ENCODE data around the gene CST4. TPM values are rescaled to one million over a fixed set of nuclear protein-coding genes. Genes with fewer than 3 reads are reported as not detected.
"Not testable (repeated sequence)": the region's sequence is repeated elsewhere in the genome, so short reads cannot be mapped to it uniquely, and the experiment has no call there.

The CST4 gene
- polyA plus RNA-seq, 4 donors = not detected

- WGBS, 3 donors = 47 to 64% (median 57%) methylated on average over 12 of the region's 12 CpGs
- not testable (repeated sequence) for H3K4me1 ChIP-seq (ENCODE audit: control insufficient read depth in 3 of 3, insufficient read depth in 2 of 3, low read depth in 1 of 3, low read length in 2 of 3)
These were observed 5.6 kb upstream of the CST4 start for GRCh38 chr20:23694178-23695067.

DNA sequence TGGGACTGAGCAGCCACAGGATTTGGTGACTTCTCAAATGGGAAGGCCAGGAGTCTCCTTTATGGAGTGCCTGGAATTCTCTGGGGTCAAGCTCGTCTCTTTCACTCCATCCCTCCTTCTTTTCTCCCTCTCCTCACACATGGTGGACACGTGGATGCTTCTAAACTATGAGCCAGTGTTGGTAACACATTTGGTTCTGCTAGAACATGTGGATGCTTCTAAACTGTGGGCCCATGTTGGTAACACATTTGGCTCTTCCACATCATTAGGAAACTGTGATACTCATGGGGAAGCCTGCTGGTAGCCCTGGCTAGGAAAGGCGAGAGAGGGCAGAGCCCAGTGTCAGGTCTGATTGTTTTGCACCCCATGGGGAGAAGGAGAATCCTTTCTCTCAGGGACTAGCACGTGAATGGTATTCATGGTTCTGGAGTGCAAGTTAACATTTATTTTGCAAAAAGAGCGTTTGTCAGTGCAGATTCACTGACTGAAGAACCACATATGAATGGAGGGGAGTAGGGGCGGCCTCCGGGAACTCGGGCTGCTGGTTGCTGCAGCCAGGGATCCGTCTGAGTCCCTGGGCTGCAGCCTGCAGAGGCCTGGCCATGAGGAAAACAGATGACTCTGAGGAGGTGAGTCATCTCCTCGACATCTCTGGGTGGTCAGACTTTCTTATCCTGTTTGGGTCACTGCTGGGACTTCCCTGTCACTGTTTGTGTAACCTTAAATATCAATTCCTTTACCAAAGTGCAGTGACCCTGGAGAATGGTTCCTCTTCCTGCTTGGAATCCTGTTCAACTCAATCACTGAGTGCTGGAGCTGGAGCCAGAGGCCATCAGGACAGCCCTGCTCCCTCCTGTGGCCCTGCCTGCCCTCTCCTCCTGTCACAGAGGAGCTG lies 4.1 kb upstream of the CST4 start:
- H3K36me3 ChIP-seq (ENCODE audit: control insufficient read depth in 3 of 3, insufficient read depth in 2 of 3, low read depth in 1 of 3, low read length in 3 of 3); DNase-seq; H3K4me3 ChIP-seq (ENCODE audit: low read depth in 1 of 3, low read length in 3 of 3); H3K9me3 ChIP-seq (ENCODE audit: control insufficient read depth in 2 of 2, insufficient read depth in 1 of 2, low read depth in 1 of 2, low read length in 1 of 2); FAIRE-seq; H3K4me1 ChIP-seq (ENCODE audit: control insufficient read depth in 3 of 3, insufficient read depth in 2 of 3, low read depth in 1 of 3, low read length in 2 of 3); H3K27ac ChIP-seq (ENCODE audit: low read depth in 1 of 3, low read length in 2 of 3); H3K27me3 ChIP-seq (ENCODE audit: control insufficient read depth in 3 of 3, insufficient read depth in 3 of 3, low read length in 3 of 3): not testable (repeated sequence)
- 58 to 63% (median 60%) methylated on average over 10 of the region's 10 CpGs for WGBS, 3 donors

More at GRCh38 chr20:23694178-23695067, 5.6 kb upstream of the CST4 start:
- H3K27ac ChIP-seq (ENCODE audit: low read depth in 1 of 3, low read length in 2 of 3); DNase-seq; H3K9me3 ChIP-seq (ENCODE audit: control insufficient read depth in 2 of 2, insufficient read depth in 1 of 2, low read depth in 1 of 2, low read length in 1 of 2); H3K27me3 ChIP-seq (ENCODE audit: control insufficient read depth in 3 of 3, insufficient read depth in 3 of 3, low read length in 3 of 3); FAIRE-seq; H3K36me3 ChIP-seq (ENCODE audit: control insufficient read depth in 3 of 3, insufficient read depth in 2 of 3, low read depth in 1 of 3, low read length in 3 of 3); H3K4me3 ChIP-seq (ENCODE audit: low read depth in 1 of 3, low read length in 3 of 3): not testable (repeated sequence)

GRCh38 chr20:23691675-23692074 lies 2.8 kb upstream of the CST4 start:
- FAIRE-seq = no peak

GRCh38 chr20:23690581-23690980 lies 1.7 kb upstream of the CST4 start:
- Histone ChIP-seq H3K9me3 (ENCODE audit: control insufficient read depth in 2 of 2, insufficient read depth in 1 of 2, low read depth in 1 of 2, low read length in 1 of 2) (no peaks in the 10 kb centered on the region), H3K27me3 (ENCODE audit: control insufficient read depth in 3 of 3, insufficient read depth in 3 of 3, low read length in 3 of 3) (no peaks in the 10 kb centered on the region), H3K36me3 (ENCODE audit: control insufficient read depth in 3 of 3, insufficient read depth in 2 of 3, low read depth in 1 of 3, low read length in 3 of 3) (no peaks in the 10 kb centered on the region), H3K4me3 (ENCODE audit: low read depth in 1 of 3, low read length in 3 of 3) (no peak overlapping the region), H3K27ac (ENCODE audit: low read depth in 1 of 3, low read length in 2 of 3) (no peak overlapping the region), H3K4me1 (ENCODE audit: control insufficient read depth in 3 of 3, insufficient read depth in 2 of 3, low read depth in 1 of 3, low read length in 2 of 3) (no peaks in the 10 kb centered on the region)
- WGBS, 3 donors = 74 to 87% (median 84%) methylated on average over 8 of the region's 8 CpGs
- no peak for FAIRE-seq
- DNase-seq = no peak

More at GRCh38 chr20:23691675-23692074, 2.8 kb upstream of the CST4 start:
- Histone ChIP-seq H3K4me3 (ENCODE audit: low read depth in 1 of 3, low read length in 3 of 3) (no peak overlapping the region), H3K9me3 (ENCODE audit: control insufficient read depth in 2 of 2, insufficient read depth in 1 of 2, low read depth in 1 of 2, low read length in 1 of 2) (no peaks in the 10 kb centered on the region), H3K36me3 (ENCODE audit: control insufficient read depth in 3 of 3, insufficient read depth in 2 of 3, low read depth in 1 of 3, low read length in 3 of 3) (no peaks in the 10 kb centered on the region), H3K27me3 (ENCODE audit: control insufficient read depth in 3 of 3, insufficient read depth in 3 of 3, low read length in 3 of 3) (no peaks in the 10 kb centered on the region), H3K27ac (ENCODE audit: low read depth in 1 of 3, low read length in 2 of 3) (no peak overlapping the region), H3K4me1 (ENCODE audit: control insufficient read depth in 3 of 3, insufficient read depth in 2 of 3, low read depth in 1 of 3, low read length in 2 of 3) (no peaks in the 10 kb centered on the region)
- no peak for DNase-seq
- WGBS, 3 donors = 76 to 89% (median 77%) methylated on average over 3 of the region's 3 CpGs

GRCh38 chr20:23689399-23689690 lies 507 bp upstream of the CST4 start:
- H3K4me3 ChIP-seq (ENCODE audit: low read depth in 1 of 3, low read length in 3 of 3) = no peak overlapping the region
- H3K27me3 ChIP-seq (ENCODE audit: control insufficient read depth in 3 of 3, insufficient read depth in 3 of 3, low read length in 3 of 3) = no peaks in the 10 kb centered on the region
- H3K9me3 ChIP-seq (ENCODE audit: control insufficient read depth in 2 of 2, insufficient read depth in 1 of 2, low read depth in 1 of 2, low read length in 1 of 2) = no peaks in the 10 kb centered on the region
- DNase-seq = no peak
- no peak overlapping the region for H3K27ac ChIP-seq (ENCODE audit: low read depth in 1 of 3, low read length in 2 of 3)
- WGBS, 3 donors = 51 to 59% (median 52%) methylated on average over 3 of the region's 3 CpGs
- no peaks in the 10 kb centered on the region for H3K36me3 ChIP-seq (ENCODE audit: control insufficient read depth in 3 of 3, insufficient read depth in 2 of 3, low read depth in 1 of 3, low read length in 3 of 3)
- no peak for FAIRE-seq
- no peaks in the 10 kb centered on the region for H3K4me1 ChIP-seq (ENCODE audit: control insufficient read depth in 3 of 3, insufficient read depth in 2 of 3, low read depth in 1 of 3, low read length in 2 of 3)

- Histone ChIP-seq H3K4me3 (ENCODE audit: low read depth in 1 of 3, low read length in 3 of 3) (no peak overlapping the region), H3K27me3 (ENCODE audit: control insufficient read depth in 3 of 3, insufficient read depth in 3 of 3, low read length in 3 of 3) (no peaks in the 10 kb centered on the region), H3K4me1 (ENCODE audit: control insufficient read depth in 3 of 3, insufficient read depth in 2 of 3, low read depth in 1 of 3, low read length in 2 of 3) (no peaks in the 10 kb centered on the region), H3K9me3 (ENCODE audit: control insufficient read depth in 2 of 2, insufficient read depth in 1 of 2, low read depth in 1 of 2, low read length in 1 of 2) (no peaks in the 10 kb centered on the region), H3K27ac (ENCODE audit: low read depth in 1 of 3, low read length in 2 of 3) (no peak overlapping the region), H3K36me3 (ENCODE audit: control insufficient read depth in 3 of 3, insufficient read depth in 2 of 3, low read depth in 1 of 3, low read length in 3 of 3) (no peaks in the 10 kb centered on the region)
- FAIRE-seq = no peak
- WGBS, 3 donors = 52 to 71% (median 68%) methylated on average over 3 of the region's 3 CpGs
- no peak for DNase-seq
These were observed 852 bp downstream of the CST4 start for GRCh38 chr20:23687986-23688385.

DNA sequence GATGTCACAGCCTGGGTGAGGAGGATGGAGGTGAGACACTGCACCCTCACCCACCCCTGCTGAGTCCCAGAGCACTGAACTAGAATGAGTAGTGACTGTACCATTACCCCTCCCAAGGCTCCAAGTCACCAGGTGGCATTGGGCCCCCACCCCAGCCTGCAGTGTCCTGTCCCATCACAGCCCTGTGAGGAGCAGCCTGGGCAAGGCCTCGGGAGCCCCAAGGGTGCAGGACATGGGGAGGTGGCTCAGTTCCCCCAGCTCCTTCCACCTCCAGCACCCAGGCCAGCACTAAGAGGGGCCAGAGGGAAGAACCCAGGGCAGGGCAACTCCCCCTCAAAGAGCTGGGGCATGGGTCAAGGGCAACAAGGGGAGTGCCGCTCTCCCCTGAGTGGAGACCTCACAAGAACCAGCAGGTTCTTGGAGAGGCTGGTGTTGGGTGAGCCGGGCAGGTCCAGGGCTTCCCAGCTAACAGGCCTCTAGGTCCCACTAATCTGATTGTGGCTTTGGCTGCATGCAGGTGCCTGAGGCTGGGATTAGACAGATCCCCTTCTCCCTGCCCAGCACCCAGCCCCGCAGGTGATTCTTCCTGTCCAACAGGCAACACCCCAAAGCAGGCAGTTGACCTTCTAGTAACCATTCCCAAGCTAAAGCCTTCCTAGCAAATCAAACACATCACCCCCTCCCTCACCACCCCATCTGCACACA lies 2.6 kb downstream of the CST4 start:
- Histone ChIP-seq H3K27me3 (ENCODE audit: control insufficient read depth in 3 of 3, insufficient read depth in 3 of 3, low read length in 3 of 3) (no peaks in the 10 kb centered on the region), H3K4me3 (ENCODE audit: low read depth in 1 of 3, low read length in 3 of 3) (no peak overlapping the region), H3K9me3 (ENCODE audit: control insufficient read depth in 2 of 2, insufficient read depth in 1 of 2, low read depth in 1 of 2, low read length in 1 of 2) (no peaks in the 10 kb centered on the region), H3K4me1 (ENCODE audit: control insufficient read depth in 3 of 3, insufficient read depth in 2 of 3, low read depth in 1 of 3, low read length in 2 of 3) (no peaks in the 10 kb centered on the region), H3K27ac (ENCODE audit: low read depth in 1 of 3, low read length in 2 of 3) (no peak overlapping the region), H3K36me3 (ENCODE audit: control insufficient read depth in 3 of 3, insufficient read depth in 2 of 3, low read depth in 1 of 3, low read length in 3 of 3) (no peaks in the 10 kb centered on the region)
- no peak for DNase-seq
- 71 to 86% (median 76%) methylated on average over 4 of the region's 4 CpGs for WGBS, 3 donors
- no peak for FAIRE-seq

GRCh38 chr20:23685529-23685896 lies 3.3 kb downstream of the CST4 start:
- H3K36me3 ChIP-seq (ENCODE audit: control insufficient read depth in 3 of 3, insufficient read depth in 2 of 3, low read depth in 1 of 3, low read length in 3 of 3); H3K27ac ChIP-seq (ENCODE audit: low read depth in 1 of 3, low read length in 2 of 3); FAIRE-seq; H3K27me3 ChIP-seq (ENCODE audit: control insufficient read depth in 3 of 3, insufficient read depth in 3 of 3, low read length in 3 of 3); H3K4me3 ChIP-seq (ENCODE audit: low read depth in 1 of 3, low read length in 3 of 3); DNase-seq; H3K4me1 ChIP-seq (ENCODE audit: control insufficient read depth in 3 of 3, insufficient read depth in 2 of 3, low read depth in 1 of 3, low read length in 2 of 3); H3K9me3 ChIP-seq (ENCODE audit: control insufficient read depth in 2 of 2, insufficient read depth in 1 of 2, low read depth in 1 of 2, low read length in 1 of 2): not testable (repeated sequence)
- 49 to 76% (median 70%) methylated on average over 4 of the region's 4 CpGs for WGBS, 3 donors
